Measurements from ENCODE around the gene SP140.
A peak's percentile ranks its signal among the peaks of the same experiment; 100 is the strongest.
"Not testable (repeated sequence)": the region's sequence is repeated elsewhere in the genome, so short reads cannot be mapped to it uniquely, and the experiment has no call there.

The SP140 gene

DNA sequence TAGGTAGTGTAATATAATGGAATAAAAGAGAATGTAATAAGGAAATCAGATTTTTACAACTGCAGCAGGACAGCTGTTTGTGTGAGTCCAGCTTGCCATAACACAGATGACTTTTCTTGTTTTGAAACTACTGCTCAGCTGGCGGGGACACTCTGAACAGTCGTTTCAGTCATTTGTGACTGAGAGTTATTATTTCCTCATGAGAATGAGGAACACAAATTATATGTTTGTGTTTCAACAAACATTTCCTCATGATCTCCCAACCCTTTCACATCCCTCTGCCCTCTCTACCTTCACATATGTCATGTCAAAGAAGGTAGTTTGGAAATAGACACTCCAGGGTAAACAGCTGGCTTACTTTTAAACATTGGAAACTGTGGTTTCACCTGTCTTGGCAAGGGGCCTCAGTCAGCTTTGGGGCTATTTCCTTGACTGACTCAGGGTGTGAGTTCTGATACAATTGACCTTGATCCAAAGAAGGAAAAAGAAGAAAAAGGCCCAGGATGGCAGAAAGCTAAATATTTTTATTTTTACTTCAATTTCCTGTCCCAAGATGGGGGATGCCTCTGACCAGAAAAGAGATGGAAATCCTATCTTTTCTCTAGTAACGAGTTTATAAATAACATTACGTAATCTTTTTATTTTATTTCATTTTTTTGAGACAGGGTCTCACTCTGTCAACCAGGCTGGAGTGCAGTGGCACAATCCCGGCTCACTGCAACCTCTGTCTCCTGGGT, 102.0 kb downstream of the SP140 start:
- DNase-seq = no peak

DNA sequence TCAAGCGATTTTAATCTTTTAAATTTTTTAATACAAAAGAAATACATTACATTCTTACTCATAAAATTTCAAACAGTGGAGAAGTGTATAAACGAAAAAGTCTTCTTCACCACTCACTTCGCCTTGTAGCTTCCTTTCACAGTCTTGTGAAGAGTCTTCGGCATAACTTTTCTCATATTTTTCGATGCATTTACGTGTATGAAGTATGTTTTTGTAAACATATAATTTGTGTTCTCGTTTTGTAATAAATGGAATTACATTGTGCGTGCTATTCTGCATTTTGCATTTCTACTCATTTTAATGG, 102.6 kb downstream of the SP140 start:
- no peak for DNase-seq

DNA sequence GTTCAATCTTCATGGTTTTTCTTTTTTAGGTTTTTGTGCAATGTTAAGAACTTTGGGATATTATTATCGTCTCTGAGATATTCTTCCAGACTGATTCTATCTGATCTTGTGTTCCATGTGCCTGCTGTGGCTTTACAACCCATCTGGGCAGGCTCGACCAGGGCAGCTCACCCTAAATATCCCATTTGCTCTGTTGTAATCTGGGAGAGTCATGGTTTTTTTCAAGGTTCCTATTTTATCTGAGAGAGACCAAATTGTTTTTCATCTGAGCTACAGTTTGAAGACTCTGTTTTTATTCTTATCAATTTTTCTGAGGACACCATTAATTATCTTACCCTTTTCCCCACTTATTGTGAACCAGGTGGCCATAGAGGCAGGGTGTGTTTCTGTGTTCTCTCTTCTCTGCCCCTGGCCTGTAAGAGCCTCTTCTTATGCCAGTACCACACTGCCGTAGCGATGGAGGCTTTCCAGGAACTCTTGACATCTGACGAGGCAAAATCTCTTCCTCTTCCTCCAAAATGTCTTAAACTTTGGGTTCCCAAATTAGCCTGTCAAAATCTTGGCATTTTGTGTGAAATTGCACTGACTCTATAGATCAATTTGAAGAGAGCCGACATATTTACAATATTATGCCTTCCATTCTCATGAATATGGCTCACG, 104.5 kb downstream of the SP140 start:
- no peak for DNase-seq

DNA sequence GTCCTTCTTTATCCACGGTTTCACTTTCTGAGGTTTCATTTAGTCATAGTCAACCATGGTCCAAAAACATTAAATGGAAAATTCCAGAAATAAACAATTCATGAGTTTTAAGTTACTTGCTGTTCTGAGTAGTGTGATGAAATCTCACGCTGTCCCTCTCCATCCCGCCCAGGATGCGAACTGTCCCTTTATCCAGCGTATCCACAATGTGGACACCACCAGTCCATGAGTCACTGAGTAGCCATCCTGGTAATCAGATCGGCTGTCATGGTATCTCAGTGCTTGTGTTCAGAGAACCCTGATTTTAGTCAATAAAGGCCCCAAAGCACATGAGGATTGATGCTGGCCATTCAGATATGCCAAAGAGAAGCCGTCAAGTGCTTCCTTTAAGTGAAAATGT, 105.2 kb downstream of the SP140 start:
- no peak for DNase-seq

DNA sequence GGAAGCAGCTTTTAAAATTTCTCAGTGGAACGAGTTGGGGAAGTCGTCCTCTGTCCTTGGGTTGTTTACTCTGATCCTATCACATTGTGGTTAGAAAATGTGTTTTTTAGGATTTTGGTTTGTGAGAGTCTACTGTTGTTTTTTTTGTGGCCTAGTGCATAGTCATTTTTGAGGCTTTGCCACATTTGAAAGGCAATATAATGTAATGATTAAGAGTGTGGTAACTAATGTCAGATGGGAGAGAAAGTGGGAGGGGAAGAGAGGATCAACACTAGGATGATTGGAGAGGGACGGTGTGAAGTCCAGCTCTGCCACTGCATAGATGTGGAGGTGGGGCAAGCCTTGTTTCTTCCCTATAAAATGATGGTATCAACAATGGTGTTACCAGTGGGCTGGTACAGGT, 109.9 kb downstream of the SP140 start:
- DNase-seq = no peak

DNA sequence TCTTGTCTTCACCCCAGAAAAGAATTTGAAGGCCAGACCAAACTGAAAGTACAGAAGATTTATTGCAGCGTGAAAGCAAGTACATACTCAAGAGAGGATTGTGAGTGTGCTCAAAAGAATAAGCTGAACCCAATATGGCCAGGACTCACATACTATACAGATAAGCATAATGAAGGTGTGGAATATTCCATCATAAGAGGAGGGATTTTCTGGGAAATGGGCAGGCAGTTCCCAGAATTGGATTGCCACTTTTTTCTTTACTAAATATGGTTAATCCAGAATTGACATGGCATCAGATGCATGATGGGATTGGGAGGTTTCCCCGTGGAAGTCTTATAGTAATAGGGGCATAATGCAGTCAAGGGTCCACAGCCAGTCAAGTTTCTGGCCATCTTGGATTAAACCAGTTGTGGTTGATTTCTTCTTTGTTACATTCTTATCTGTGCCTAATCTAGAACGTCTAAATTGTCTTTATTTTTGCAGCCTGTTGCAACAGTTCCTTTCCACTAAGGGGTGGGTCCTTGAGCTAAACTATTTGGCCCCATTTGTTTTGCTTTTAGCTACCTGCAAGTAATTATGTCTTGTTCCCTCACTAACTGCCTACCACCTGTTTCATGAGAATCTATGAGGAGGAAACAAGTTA, 110.4 kb downstream of the SP140 start:
- no peak for DNase-seq

DNA sequence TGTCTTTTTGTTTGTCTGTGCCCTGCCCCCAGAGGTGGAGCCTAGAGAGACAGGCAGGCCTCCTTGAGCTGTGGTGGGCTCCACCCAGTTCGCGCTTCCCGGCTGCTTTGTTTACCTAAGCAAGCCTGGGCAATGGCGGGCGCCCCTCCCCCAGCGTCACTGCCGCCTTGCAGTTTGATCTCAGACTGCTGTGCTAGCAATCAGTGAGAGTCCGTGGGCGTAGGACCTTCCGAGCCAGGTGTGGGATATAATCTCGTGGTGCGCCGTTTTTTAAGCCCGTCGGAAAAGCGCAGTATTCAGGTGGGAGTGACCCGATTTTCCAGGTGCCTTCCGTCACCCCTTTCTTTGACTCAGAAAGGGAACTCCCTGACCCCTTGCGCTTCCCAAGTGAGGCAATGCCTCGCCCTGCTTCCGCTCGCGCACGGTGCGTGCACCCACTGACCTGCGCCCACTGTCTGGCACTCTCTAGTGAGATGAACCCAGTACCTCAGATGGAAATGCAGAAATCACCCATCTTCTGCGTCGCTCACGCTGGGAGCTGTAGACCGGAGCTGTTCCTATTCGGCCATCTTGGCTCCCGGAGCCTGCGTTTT, 116.5 kb downstream of the SP140 start:
- peak; percentile 26 for DNase-seq

DNA sequence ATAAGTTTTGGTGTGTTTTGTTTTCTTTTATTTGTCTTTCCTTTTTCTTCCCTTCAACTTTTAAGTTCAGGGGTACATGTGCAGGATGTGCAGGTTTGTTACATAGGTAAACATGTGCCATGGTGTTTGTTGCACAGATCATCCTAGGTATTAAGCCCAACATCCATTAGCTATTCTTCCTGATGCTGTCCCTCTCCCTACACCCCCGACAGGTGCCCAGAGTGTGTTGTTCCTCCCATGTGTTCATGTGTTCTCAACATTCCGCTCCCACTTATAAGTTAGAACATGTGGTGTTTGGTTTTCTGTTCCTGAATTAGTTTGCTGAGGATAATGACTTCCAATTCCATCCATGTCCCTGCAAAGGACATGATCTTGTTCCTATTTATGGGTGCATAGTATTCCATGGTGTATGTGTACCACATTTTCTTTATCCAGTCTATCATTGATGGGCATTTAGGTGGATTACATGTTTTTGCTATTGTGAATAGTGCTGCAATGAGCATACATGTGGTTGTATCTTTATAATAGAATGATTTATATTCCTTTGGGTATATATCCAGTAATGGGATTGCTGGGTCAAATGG, 117.6 kb downstream of the SP140 start:
- not testable (repeated sequence) for DNase-seq

DNA sequence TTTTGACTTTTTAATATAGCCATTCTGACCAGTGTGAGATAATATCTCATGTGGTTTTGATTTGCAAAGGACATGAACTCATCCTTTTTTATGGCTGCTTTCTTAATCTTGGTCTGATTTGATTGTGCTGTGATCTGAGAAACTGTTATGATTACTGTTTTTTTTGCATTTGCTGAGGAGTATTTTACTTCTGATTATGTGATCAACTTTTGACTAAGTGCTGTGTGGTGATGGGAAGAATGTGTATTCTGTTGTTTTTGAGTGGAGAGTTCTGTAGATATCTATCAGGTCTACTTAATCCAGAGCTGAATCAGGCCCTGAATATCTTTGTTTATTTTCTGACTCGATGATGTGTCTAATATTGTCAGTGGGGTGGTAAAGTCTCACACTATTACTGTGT, 118.2 kb downstream of the SP140 start:
- no peak for DNase-seq

DNA sequence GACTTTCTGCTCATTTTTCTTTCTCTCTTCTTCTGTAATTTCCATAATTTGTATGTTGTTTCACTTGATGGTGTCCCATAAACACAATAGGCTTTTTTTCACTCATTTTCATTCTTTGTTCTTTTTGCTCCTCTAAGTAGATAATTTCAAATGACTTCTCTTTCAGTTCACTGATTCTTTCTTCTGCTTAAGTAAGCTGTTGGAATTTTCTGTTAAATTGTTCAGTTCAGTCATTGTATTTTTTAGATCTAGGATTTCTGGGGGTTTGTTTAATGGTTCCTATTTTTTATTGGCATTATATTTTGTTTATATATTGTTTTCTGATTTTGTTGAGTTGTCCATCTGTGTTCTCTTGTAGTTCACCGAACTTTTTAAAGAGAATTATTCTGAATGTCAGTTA, 120.9 kb downstream of the SP140 start:
- no peak for DNase-seq

DNA sequence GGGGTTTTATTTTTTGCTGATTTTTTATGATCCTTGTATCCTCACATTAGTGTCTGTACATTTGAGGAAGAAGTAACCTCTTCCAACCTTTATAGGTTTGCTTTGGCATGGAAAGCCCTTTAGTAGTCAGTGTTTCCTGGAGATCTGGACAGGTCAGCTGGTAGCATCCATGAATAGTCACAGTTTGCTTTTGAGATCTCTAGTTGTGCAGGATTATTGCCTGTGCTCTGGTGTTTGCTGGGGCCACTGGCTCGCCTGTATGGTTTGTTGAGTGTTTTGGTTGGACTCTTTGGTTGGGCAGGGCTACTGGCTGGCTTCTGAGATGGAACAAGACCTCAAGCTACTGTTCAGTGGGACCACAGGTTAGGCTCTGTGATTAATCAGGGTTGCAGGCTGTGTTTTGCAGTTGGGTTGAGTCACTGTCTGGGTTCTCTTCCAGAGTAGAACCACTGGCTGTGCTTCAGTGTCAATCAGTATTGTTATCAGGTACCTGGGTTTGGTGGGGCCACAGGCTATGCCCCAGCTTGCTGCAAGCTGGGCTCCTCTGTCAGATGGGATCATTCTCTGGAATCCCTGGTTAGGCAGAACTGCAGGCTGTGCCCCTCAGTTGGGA, 121.5 kb downstream of the SP140 start:
- DNase-seq = no peak

DNA sequence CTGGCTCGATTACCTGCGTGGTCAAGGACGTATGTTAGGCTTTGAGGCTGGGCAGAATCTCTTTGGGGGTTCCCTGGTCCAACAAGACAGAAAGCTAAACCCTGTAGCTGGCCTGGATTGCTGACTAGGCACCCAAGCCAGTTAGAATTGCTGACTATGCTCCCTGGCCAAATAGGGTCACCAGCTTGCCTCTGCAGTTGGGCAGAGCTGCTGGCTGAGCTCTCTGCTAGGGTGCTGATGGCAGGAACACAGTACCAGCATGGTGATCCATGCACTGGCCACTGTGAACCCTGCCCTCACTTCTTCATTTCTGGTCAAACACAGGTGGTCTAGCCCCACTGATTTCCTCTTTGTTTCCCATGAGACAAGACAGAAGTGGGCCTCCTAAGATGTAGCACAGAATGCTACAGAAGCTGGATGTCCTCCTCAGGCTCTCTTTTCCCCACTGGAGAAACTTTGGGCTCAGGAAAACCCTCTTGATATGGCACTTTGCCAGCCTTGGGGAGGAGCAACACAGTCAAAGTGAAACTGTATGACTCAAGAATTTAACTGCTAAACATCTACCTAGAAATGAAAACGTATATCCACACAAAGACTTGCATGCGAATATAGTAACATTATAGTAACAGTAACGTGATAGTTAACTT, 122.2 kb downstream of the SP140 start:
- peak; percentile 12 for DNase-seq

DNA sequence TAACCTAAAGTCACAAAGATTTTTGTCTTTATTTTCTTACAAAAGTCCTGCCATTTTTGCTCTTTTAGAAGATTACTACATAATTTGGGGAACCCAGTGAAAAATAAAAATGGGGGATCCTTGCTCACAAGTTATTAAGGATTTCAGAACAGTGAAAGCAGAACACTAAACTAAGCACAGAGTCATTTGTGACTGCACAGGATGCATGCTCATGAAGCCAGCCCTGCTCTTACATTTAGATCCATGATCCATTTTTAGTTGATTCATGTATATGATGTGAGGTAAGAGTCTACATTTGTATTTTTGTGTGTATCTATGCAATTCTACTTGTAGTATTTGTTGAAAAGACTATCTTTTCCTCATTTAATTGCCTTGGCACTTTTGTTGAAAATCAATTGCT, 123.3 kb downstream of the SP140 start:
- DNase-seq = no peak

DNA sequence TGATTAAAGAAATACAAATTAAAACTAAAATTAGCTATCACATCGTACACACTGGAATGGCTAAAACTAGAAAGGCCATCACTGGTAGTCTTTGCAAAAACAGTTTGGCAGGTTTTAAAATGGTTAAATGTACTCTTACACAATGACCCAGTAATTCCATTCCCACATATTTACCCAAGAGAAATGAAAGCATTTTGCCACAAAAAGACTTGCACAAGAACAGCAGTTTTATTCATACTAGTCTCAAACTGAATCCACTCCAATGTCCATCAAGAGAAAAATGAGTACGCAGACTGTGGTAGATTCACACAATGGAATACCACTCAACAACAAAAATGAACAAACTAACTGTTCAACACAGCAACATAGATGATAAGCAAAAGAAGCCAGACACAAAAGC, 130.5 kb downstream of the SP140 start:
- no peak for DNase-seq

DNA sequence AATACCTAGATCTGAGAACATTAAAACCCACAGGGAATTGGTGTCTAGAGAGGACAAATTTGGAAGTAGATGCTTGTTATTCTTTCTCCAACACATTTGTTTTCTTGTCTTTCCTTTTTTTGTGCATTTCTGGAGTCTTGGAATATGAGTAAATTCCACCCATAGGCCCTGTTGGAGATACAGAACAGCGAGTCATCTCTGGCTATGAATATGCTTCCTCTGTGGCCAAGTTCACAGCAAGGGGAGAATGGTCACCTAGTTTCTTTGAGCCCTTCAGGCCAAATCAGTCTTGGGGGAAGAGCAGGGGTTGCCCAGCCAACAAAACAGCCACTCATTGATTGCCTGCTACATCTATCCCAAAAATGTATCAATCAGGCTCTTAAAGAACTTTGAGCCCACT, 132.8 kb downstream of the SP140 start:
- no peak for DNase-seq

DNA sequence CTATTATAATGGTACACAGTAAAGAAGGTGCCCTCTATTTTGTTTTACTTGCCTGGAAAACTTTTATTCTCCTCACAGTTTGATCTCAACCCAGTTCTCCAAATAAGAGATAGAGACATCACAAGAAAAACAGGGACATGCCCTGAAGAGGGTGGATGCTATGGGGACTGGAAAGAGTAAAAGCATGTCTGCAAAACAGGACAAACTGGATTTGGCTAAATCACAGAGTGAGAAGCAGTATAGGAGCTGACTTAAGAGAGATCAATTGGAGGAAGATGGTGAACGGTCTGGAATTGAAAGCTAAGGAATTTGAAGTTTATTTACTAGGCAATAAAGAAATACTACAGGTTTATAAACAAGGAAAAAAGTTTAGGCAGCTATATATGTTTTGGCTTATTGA, 134.5 kb downstream of the SP140 start:
- DNase-seq = no peak

DNA sequence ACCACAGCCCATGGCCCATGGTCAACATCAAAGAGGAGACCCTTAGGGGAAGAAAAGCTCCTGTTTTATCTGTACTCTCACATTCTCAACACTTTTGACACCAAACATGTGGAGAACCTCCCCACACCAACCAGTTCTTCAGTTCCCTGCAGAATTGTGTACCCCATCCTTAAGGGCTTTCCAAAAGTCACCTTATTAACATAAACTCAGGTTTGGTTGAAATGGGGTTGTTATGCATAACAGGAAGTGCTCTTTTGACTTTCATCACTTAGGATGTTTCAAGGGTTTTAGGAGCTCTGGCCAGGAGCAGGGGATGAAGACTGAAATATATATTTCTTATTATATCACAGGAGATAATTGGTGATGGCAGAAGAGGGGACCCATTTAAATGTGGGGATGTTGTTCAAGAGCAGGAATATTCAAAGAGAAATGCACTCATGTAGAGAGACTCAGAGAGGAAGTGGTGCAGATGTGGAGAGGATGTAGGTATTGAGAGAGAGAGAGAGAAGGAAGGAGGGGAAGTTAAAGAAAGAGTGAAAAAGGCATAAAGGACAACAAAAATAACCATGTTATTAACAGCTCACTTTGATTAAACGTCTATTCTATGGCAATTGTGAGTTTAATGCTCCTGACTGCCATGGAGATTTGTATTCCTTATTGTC, 136.6 kb downstream of the SP140 start:
- DNase-seq = no peak
